Stimulated activated CD4-positive, alpha-beta T cell treated with anti-CD3 and anti-CD28 coated beads, Interleukin-15, amount 100 ng/mL, for 24 hours (primary cell): Measurements from ENCODE around the gene TMCO4.

Experiments
- DNase-seq: peaks from one replicate; pipeline ENCODE4 v3.0.0-alpha.2; 2020

TMCO4 gene

GRCh38 chr1:19744335-19744743 lies 55.4 kb downstream of the TMCO4 start:
- DNase-seq: no peak

- DNase-seq: no peak
Observed at GRCh38 chr1:19743793-19744192, 55.9 kb downstream of the TMCO4 start.

GRCh38 chr1:19743180-19743579 lies 56.5 kb downstream of the TMCO4 start:
- no peak for DNase-seq

GRCh38 chr1:19739628-19740027 lies 60.1 kb downstream of the TMCO4 start:
- no peak for DNase-seq

GRCh38 chr1:19738669-19739068 lies 61.0 kb downstream of the TMCO4 start:
- no peak for DNase-seq

- DNase-seq: no peak
Observed at GRCh38 chr1:19738076-19738475, 61.6 kb downstream of the TMCO4 start.

GRCh38 chr1:19737104-19737825 lies 62.5 kb downstream of the TMCO4 start:
- no peak for DNase-seq

GRCh38 chr1:19735440-19736127 lies 64.1 kb downstream of the TMCO4 start:
- no peak for DNase-seq

GRCh38 chr1:19734472-19734999 lies 65.2 kb downstream of the TMCO4 start:
- no peak for DNase-seq

GRCh38 chr1:19734056-19734455 lies 65.7 kb downstream of the TMCO4 start:
- no peak for DNase-seq

GRCh38 chr1:19733615-19734014 lies 66.1 kb downstream of the TMCO4 start:
- DNase-seq: no peak

GRCh38 chr1:19731311-19731821 lies 68.3 kb downstream of the TMCO4 start:
- DNase-seq: no peak

GRCh38 chr1:19730793-19731192 lies 68.9 kb downstream of the TMCO4 start:
- no peak for DNase-seq

GRCh38 chr1:19730232-19730631 lies 69.5 kb downstream of the TMCO4 start:
- DNase-seq: no peak

GRCh38 chr1:19728413-19729145 lies 71.1 kb downstream of the TMCO4 start:
- no peak for DNase-seq

GRCh38 chr1:19725606-19726005 lies 74.1 kb downstream of the TMCO4 start:
- DNase-seq: no peak

- DNase-seq: no peak
Observed at GRCh38 chr1:19723874-19724273, 75.8 kb downstream of the TMCO4 start.

- DNase-seq: no peak
Observed at GRCh38 chr1:19720973-19721372, 78.7 kb downstream of the TMCO4 start.

GRCh38 chr1:19720174-19720573 lies 79.5 kb downstream of the TMCO4 start:
- no peak for DNase-seq

- no peak for DNase-seq
Observed at GRCh38 chr1:19717467-19717866, 82.2 kb downstream of the TMCO4 start.

- peak; percentile 95 for DNase-seq
Observed at GRCh38 chr1:19715334-19716203, 84.1 kb downstream of the TMCO4 start.

GRCh38 chr1:19712928-19713327 lies 86.8 kb downstream of the TMCO4 start:
- DNase-seq: no peak
